ENCODE results near the gene DAGLA. TPM values are rescaled to one million over a fixed set of nuclear protein-coding genes. Genes with fewer than 3 reads are reported as not detected.
A peak's percentile ranks its signal among the peaks of the same experiment; 100 is the strongest.

The DAGLA gene
- polyA plus RNA-seq, 3 donors, result 4.5 to 5.6 (median 4.8) TPM

GRCh38 chr11:61778920-61779650 lies 98.9 kb downstream of the DAGLA start:
- no peak for DNase-seq

- DNase-seq, result no peak
These were observed 99.7 kb downstream of the DAGLA start for GRCh38 chr11:61779666-61780525.

- DNase-seq, result no peak
These were observed 100.5 kb downstream of the DAGLA start for GRCh38 chr11:61780581-61781162.

GRCh38 chr11:61781585-61781984 lies 101.4 kb downstream of the DAGLA start:
- DNase-seq, result no peak

- no peak for DNase-seq
These were observed 102.1 kb downstream of the DAGLA start for GRCh38 chr11:61782299-61782698.

- no peak for DNase-seq
These were observed 102.7 kb downstream of the DAGLA start for GRCh38 chr11:61782841-61783240.

- no peak for DNase-seq
These were observed 103.7 kb downstream of the DAGLA start for GRCh38 chr11:61783717-61784505.

- DNase-seq, result no peak
These were observed 104.3 kb downstream of the DAGLA start for GRCh38 chr11:61784506-61784805.

- no peak for DNase-seq
These were observed 105.7 kb downstream of the DAGLA start for GRCh38 chr11:61785837-61786402.

GRCh38 chr11:61787928-61788491 lies 107.8 kb downstream of the DAGLA start:
- no peak for DNase-seq

- DNase-seq, result peak; percentile 89
These were observed 111.6 kb downstream of the DAGLA start for GRCh38 chr11:61791737-61792309.

- DNase-seq, result peak; percentile 94
These were observed 112.3 kb downstream of the DAGLA start, which contains the start of the genes FEN1 and TMEM258 for GRCh38 chr11:61792310-61793082. FEN1 (plus strand) TSS chr11:61792911; CDS start chr11:61795362, 2,451 bp downstream. TMEM258 (minus strand) TSS chr11:61792599; CDS start chr11:61792558, 41 bp downstream.

GRCh38 chr11:61793083-61793828 lies 113.1 kb downstream of the DAGLA start:
- DNase-seq, result no peak

- no peak for DNase-seq
These were observed 113.6 kb downstream of the DAGLA start for GRCh38 chr11:61793829-61794204.

- no peak for DNase-seq
These were observed 114.4 kb downstream of the DAGLA start for GRCh38 chr11:61794579-61794978.

GRCh38 chr11:61795459-61795858 lies 115.3 kb downstream of the DAGLA start:
- DNase-seq, result no peak

- no peak for DNase-seq
These were observed 115.8 kb downstream of the DAGLA start for GRCh38 chr11:61795876-61796526.

All from renal pelvis (tissue), 4 donors.